22Rv1 (cell line): ENCODE data around the gene CACNB4.

Experiments
- H3K27ac ChIP-seq: fragments of 450-650 bp; 2 replicates; pipeline ENCODE4 v1.5.1; 2017
- ZFX ChIP-seq: fragments of 450-650 bp; IDR thresholded peaks from 2 replicates; pipeline ENCODE4 v1.6.1; 2017; ENCODE audit warnings: antibody characterized with exemption, borderline replicate concordance
- TF ChIP-seq, protein P1 (sequence below): fragments of 450-650 bp; IDR thresholded peaks from 2 replicates; pipeline ENCODE4 v1.5.1; 2017; ENCODE audit warnings: mild to moderate bottlenecking

CACNB4 gene

DNA sequence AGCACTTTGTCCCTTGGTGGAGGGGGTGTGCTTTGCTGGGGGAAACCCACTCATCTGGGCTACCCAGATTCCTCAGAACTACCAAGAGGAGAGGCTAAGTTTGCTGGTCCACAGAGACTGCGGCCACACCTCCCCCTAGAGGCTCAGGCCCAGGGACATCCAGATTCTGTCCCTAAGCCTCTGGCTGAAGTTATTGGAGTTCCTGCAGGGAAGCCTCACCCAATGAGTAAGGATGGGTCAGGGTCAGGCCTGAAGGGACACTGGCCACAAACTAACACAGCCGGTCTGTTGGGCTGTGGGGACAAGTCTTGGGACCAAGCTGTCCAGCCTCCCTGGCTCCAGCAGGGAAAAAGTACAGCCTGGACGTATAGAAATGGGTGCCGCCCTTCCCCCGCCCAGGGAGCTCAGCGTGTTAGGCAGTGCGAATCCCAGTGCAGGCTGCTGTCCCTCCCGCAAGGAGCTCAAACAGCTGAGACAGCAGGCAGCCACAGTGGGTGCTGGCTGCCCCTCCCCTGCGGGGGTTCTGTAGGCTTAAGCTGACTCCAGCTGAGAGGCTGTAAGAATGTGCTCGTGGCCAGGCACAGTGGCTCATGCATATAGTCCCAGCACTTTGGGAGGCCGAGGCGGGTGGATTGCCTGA, 183.7 kb downstream of the CACNB4 start:
- TF ChIP-seq ZFX: no peak
- TF ChIP-seq, protein P1, sequence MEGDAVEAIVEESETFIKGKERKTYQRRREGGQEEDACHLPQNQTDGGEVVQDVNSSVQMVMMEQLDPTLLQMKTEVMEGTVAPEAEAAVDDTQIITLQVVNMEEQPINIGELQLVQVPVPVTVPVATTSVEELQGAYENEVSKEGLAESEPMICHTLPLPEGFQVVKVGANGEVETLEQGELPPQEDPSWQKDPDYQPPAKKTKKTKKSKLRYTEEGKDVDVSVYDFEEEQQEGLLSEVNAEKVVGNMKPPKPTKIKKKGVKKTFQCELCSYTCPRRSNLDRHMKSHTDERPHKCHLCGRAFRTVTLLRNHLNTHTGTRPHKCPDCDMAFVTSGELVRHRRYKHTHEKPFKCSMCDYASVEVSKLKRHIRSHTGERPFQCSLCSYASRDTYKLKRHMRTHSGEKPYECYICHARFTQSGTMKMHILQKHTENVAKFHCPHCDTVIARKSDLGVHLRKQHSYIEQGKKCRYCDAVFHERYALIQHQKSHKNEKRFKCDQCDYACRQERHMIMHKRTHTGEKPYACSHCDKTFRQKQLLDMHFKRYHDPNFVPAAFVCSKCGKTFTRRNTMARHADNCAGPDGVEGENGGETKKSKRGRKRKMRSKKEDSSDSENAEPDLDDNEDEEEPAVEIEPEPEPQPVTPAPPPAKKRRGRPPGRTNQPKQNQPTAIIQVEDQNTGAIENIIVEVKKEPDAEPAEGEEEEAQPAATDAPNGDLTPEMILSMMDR: no peak
- no peak overlapping the region for H3K27ac ChIP-seq

DNA sequence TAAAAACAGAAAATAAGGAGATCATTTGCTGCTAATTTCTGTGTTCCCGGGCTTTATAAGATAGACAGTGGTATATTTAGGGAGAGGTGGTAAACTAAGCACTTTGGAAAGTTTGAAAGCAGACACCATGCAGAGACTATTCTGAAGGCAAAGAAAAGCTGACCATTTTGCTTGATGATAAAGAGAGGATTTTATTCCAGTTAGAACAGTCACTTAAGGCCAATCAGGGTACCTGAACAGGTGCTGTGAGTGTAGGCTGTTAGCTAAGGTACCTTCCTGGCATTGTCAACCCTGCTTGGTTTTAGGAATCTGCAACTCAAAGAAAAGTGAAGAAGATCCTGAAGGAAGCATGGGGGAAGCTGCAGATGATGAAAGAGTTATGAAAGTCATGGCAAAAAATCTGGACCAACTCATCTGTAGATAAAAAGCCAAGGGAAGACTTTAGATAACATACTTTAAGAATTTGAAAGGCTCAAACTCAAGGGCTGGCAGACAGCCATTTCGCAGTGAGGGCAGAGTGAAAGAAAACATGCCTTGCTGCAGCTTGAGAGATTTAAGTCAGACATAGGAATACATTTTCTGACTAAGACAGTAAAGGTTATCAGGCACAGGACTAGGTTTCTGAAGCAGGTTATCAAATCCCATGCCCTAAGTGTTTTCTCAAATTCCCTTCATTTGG, 190.5 kb downstream of the CACNB4 start:
- TF ChIP-seq, protein P1: no peak
- no peak for TF ChIP-seq ZFX
- H3K27ac ChIP-seq: no peak overlapping the region

GRCh38 chr2:151907286-151908203, 191.3 kb downstream of the CACNB4 start:
- no peak overlapping the region for H3K27ac ChIP-seq
- TF ChIP-seq, protein P1: no peak
- no peak for TF ChIP-seq ZFX

- no peak overlapping the region for H3K27ac ChIP-seq
- TF ChIP-seq, protein P1: no peak
- TF ChIP-seq ZFX: no peak
Measured at GRCh38 chr2:151906633-151906998, 192.2 kb downstream of the CACNB4 start.

- no peak overlapping the region for H3K27ac ChIP-seq
Measured at GRCh38 chr2:151905963-151906632, 192.7 kb downstream of the CACNB4 start.

GRCh38 chr2:151904807-151905206, 194.0 kb downstream of the CACNB4 start:
- TF ChIP-seq, protein P1: no peak
- no peak for TF ChIP-seq ZFX
- H3K27ac ChIP-seq: no peak overlapping the region

More at GRCh38 chr2:151905963-151906632, 192.7 kb downstream of the CACNB4 start:
- no peak for TF ChIP-seq ZFX
- TF ChIP-seq, protein P1: no peak
